GM23338 (cell line): ENCODE data around the gene ZNF518A. TPM values are rescaled to one million over a fixed set of nuclear protein-coding genes. Genes with fewer than 3 reads are reported as not detected.
A peak's percentile ranks its signal among the peaks of the same experiment; 100 is the strongest.

Source experiments
- ATAC-seq: fragments of 200-7000 bp; cut with Tn5 transposase; 3 replicates; pipeline ENCODE4 v1.9.1; 2020
- DNase-seq: peaks from one replicate; pipeline ENCODE4 v3.0.0-alpha.2; 2015; ENCODE audit warnings: low spot score
- H2AFZ ChIP-seq: fragments of 200-600 bp; sonication (generic); 2 replicates; pipeline ENCODE4 v1.8.0; 2016; ENCODE audit warnings: antibody characterized with exemption, mild to moderate bottlenecking, moderate library complexity
- H3F3A ChIP-seq: fragments of 200-600 bp; sonication (generic); replicated peaks from 2 replicates; pipeline ENCODE4 v1.8.0; 2017; ENCODE audit warnings: antibody characterized with exemption, mixed run types, low read depth
- H3K27ac ChIP-seq: fragments of 200-600 bp; sonication (generic); 2 replicates; pipeline ENCODE4 v1.6.1; 2016; ENCODE audit warnings: low read depth
- H3K27me3 ChIP-seq: fragments of 200-600 bp; sonication (generic); 2 replicates; pipeline ENCODE4 v1.8.0; 2016; ENCODE audit warnings: mild to moderate bottlenecking, mixed run types, moderate library complexity; ENCODE audit not compliant: insufficient read depth
- H3K36me3 ChIP-seq: fragments of 200-600 bp; sonication (generic); 2 replicates; pipeline ENCODE4 v1.8.0; 2016; ENCODE audit warnings: mild to moderate bottlenecking; ENCODE audit not compliant: insufficient read depth
- H3K4me1 ChIP-seq: fragments of 200-600 bp; sonication (generic); 2 replicates; pipeline ENCODE4 v1.8.0; 2016; ENCODE audit warnings: mild to moderate bottlenecking, moderate library complexity; ENCODE audit not compliant: insufficient read depth
- H3K4me2 ChIP-seq: fragments of 200-600 bp; sonication (generic); 2 replicates; pipeline ENCODE4 v1.7.1; 2017; ENCODE audit warnings: mixed run types
- H3K4me3 ChIP-seq: fragments of 200-600 bp; sonication (generic); 2 replicates; pipeline ENCODE4 v1.6.1; 2016; ENCODE audit warnings: mixed run types
- H3K79me2 ChIP-seq: fragments of 200-600 bp; sonication (generic); replicated peaks from 2 replicates; pipeline ENCODE4 v1.8.0; 2017; ENCODE audit warnings: mild to moderate bottlenecking; ENCODE audit not compliant: insufficient read depth
- H3K9me2 ChIP-seq: fragments of 200-600 bp; sonication (generic); 2 replicates; pipeline ENCODE4 v1.8.0; 2017; ENCODE audit not compliant: insufficient read depth
- H4K20me1 ChIP-seq: fragments of 200-600 bp; sonication (generic); replicated peaks from 2 replicates; pipeline ENCODE4 v1.8.0; 2017; ENCODE audit warnings: mild to moderate bottlenecking; ENCODE audit not compliant: insufficient read depth
- H3K27ac Mint-ChIP-seq: 2 replicates; pipeline ENCODE4 v1.8.0; 2020; ENCODE audit warnings: inconsistent platforms, mild to moderate bottlenecking, moderate library complexity, mixed read lengths
- H3K27me3 Mint-ChIP-seq: 3 replicates; pipeline ENCODE4 v1.8.0; 2022; ENCODE audit warnings: low read depth, mild to moderate bottlenecking, moderate library complexity, mixed read lengths, inconsistent platforms; ENCODE audit not compliant: insufficient read depth, poor library complexity
- H3K36me3 Mint-ChIP-seq: 3 replicates; pipeline ENCODE4 v1.8.0; 2021; ENCODE audit warnings: low read depth, mild to moderate bottlenecking, inconsistent platforms, moderate library complexity, mixed read lengths
- H3K4me1 Mint-ChIP-seq: 3 replicates; pipeline ENCODE4 v1.8.0; 2020; ENCODE audit warnings: mild to moderate bottlenecking, inconsistent platforms, mixed read lengths
- H3K4me3 Mint-ChIP-seq: 3 replicates; pipeline ENCODE4 v1.8.0; 2021; ENCODE audit warnings: moderate library complexity, mild to moderate bottlenecking, inconsistent platforms, mixed read lengths
- H3K9me3 Mint-ChIP-seq: 3 replicates; pipeline ENCODE4 v1.8.0; 2020; ENCODE audit warnings: moderate library complexity, mild to moderate bottlenecking, inconsistent platforms, mixed read lengths
- CREB1 ChIP-seq: fragments of 250-450 bp; sonication (Bioruptor Pico); IDR thresholded peaks from 2 replicates; pipeline ENCODE4 v1.5.0; 2020; ENCODE audit warnings: low read depth, mild to moderate bottlenecking, moderate library complexity
- CTCF ChIP-seq, 2 experiments: fragments of 200-600 bp in 1 of 2; sonication (generic) in 1 of 2; conservative IDR thresholded peaks; 2 replicates each; pipeline versions ENCODE4 v1.5.1 to v1.6.1; 2016 to 2017; ENCODE audit warnings: antibody characterized with exemption in 2 of 2, low read depth in 2 of 2, mild to moderate bottlenecking in 2 of 2, moderate library complexity in 1 of 2
- ETS1 ChIP-seq: IDR thresholded peaks from 2 replicates; pipeline ENCODE4 v1.6.1; 2016; ENCODE audit warnings: antibody characterized with exemption
- EZH2 ChIP-seq: fragments of 200-600 bp; sonication (generic); IDR thresholded peaks from one replicate; pipeline ENCODE4 v1.8.0; 2017; ENCODE audit warnings: antibody characterized with exemption, mild to moderate bottlenecking, low read depth; ENCODE audit not compliant: unreplicated experiment
- NANOG ChIP-seq: IDR thresholded peaks from 2 replicates; pipeline ENCODE4 v1.6.1; 2016; ENCODE audit warnings: antibody characterized with exemption, borderline replicate concordance
- POLR2AphosphoS5 ChIP-seq: IDR thresholded peaks from 2 replicates; pipeline ENCODE4 v1.6.1; 2016; ENCODE audit warnings: antibody characterized with exemption, low read depth
- REST ChIP-seq: IDR thresholded peaks from one replicate; pipeline ENCODE4 v1.6.1; 2018; ENCODE audit warnings: antibody characterized with exemption; ENCODE audit not compliant: unreplicated experiment
- STAT1 ChIP-seq: IDR thresholded peaks from one replicate; pipeline ENCODE4 v1.6.1; 2016; ENCODE audit warnings: antibody characterized with exemption; ENCODE audit not compliant: unreplicated experiment
- ZNF114 ChIP-seq: fragments of 250-450 bp; sonication (Bioruptor Pico); IDR thresholded peaks from 2 replicates; pipeline ENCODE4 v1.5.0; 2020; ENCODE audit warnings: mild to moderate bottlenecking, moderate library complexity
- polyA plus RNA-seq: library from polyadenylated mRNA; unstranded; fragments of >200 nt; fragmentation: Nextera tagmentation; extraction: Ambion mirVana; gene quantifications from 2 replicates; pipeline ENCODE4 v1.2.1, GENCODE V29; 2016
- total RNA-seq: library from RNA; depleted of rRNA; stranded (reverse); fragments of >200 nt; shearing (Covaris generic); gene quantifications from 2 replicates; pipeline ENCODE4 v1.2.3, GENCODE V29; 2014

ZNF518A gene
- total and polyA plus RNA-seq, 2 experiments from 2014 or later, result 44.6 to 52.1 TPM

GRCh38 chr10:96118604-96119450, 11.3 kb upstream of the ZNF518A start:
- DNase-seq (no peak), ATAC-seq (no peak)
- Histone ChIP-seq H3K27ac (no peak overlapping the region), H3K27me3 (no peaks in the 10 kb centered on the region), H3K4me3 (no peak overlapping the region), H3F3A (no peaks in the 10 kb centered on the region), H3K9me2 (no peaks in the 10 kb centered on the region), H3K4me1 (no peaks in the 10 kb centered on the region), H3K4me2 (no peak overlapping the region), H3K36me3 (no peaks in the 10 kb centered on the region), H4K20me1 (no peaks in the 10 kb centered on the region), H3K79me2 (no peaks in the 10 kb centered on the region), H2AFZ (peak overlapping the region; percentile 48; the same call in 1 of the 2 replicates)
- no peak for TF ChIP-seq STAT1
- TF ChIP-seq CREB1 (CRISPR knock-in tag), result no peak
- TF ChIP-seq CTCF (conservative IDR thresholded peaks at IDR 0.05; ENCODE audit: low read depth in 2 of 2), result no peak
- TF ChIP-seq EZH2, result no peak
- no peak for TF ChIP-seq ZNF114 (CRISPR knock-in tag)
- TF ChIP-seq POLR2AphosphoS5, result no peak
- no peak for TF ChIP-seq ETS1
- TF ChIP-seq REST, result no peak
- no peak for TF ChIP-seq NANOG
- Mint-ChIP-seq H3K27ac (no peak overlapping the region), H3K9me3 (no peaks in the 10 kb centered on the region), H3K4me3 (no peak overlapping the region), H3K4me1 (no peaks in the 10 kb centered on the region), H3K36me3 (no peaks in the 10 kb centered on the region), H3K27me3 (peaks cover 2% of the 10 kb centered on the region)
